Mucosa of descending colon (tissue), 3 donors: ENCODE measurements around the gene CCL27. TPM values are rescaled to one million over a fixed set of nuclear protein-coding genes. Genes with fewer than 3 reads are reported as not detected.

Experiments used
- ATAC-seq: fragments of 200-7000 bp; cut with Tn5 transposase; one replicate; pipeline ENCODE4 v1.9.1; 2020; ENCODE audit warnings: mild to moderate bottlenecking, moderate library complexity
- DNase-seq, 3 donors: peaks; one replicate each; pipeline ENCODE4 v3.0.0-alpha.2; 2020
- H3K36me3 ChIP-seq: fragments of 200-600 bp; one replicate; pipeline ENCODE4 v1.8.0; 2021; ENCODE audit warnings: low read depth, mild to moderate bottlenecking
- H3K4me1 ChIP-seq: fragments of 200-600 bp; one replicate; pipeline ENCODE4 v1.8.0; 2021; ENCODE audit warnings: low read depth, mild to moderate bottlenecking
- H3K4me3 ChIP-seq: fragments of 200-600 bp; one replicate; pipeline ENCODE4 v1.8.0; 2021; ENCODE audit warnings: mild to moderate bottlenecking
- H3K9me3 ChIP-seq: fragments of 200-600 bp; one replicate; pipeline ENCODE4 v1.8.0; 2021; ENCODE audit warnings: mild to moderate bottlenecking
- CTCF ChIP-seq: fragments of 200-600 bp; IDR thresholded peaks from one replicate; pipeline ENCODE4 v1.8.0; 2022; ENCODE audit warnings: antibody characterized with exemption, mild to moderate bottlenecking
- intact Hi-C, 2 donors: fragments of 100-400 bp; cut with DNase I in 1 of 2; cut with micrococcal nuclease in 1 of 2; formaldehyde crosslinking; loops; one replicate each; pipeline versions ENCODE4 v1.11.0 to v1.11.1; 2022; cut with DNase I, micrococcal nuclease
- total RNA-seq, 3 donors: library from RNA; stranded (reverse); fragmentation: NEBNext Ultra II Directional in 2 of 3; extraction: Animal tissue kit (Norgen Biotek cat#: 25700) in 2 of 3; gene quantifications; one replicate each; pipeline versions ENCODE4 v1.2.1 to v1.2.4, GENCODE V29; 2021 to 2023
- donor health status: DM: no; HTN: no; CAD: no; lungs with moderate emphysema.
- donor health status: DM: no; HTN: no; CAD: no.
- donor health status: DM: no; HTN: yes; CAD: no.

The CCL27 gene
- total RNA-seq, 3 donors from 2014 or later = not detected

GRCh38 chr9:34690983-34691935 is 28.8 kb upstream of the CCL27 start, which contains the start of gene CCL19:
Gene CCL19, minus strand, starts transcription at chr9:34691276. Its CDS starts 137 bp downstream, at chr9:34691139.
- DNase-seq = no peak
- intact Hi-C loops = no loop called here

DNA sequence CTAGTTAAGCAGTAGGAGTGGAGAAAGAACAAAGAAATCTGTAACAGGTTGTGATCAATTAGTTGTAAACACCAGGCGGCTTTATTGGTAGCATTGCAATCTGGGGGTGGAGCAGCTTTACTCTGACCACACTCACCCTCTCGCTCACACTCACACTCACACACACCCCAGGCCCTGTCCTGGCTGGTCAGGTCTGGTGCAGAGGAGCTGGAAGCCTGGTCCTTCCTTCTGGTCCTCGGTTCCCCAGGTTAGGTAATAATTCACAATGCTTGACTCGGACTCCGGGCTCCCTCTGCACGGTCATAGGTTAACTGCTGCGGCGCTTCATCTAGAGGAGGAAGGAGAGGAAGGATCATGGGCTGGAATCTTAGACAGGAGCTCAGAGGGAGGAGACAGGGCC is 27.1 kb upstream of the CCL27 start:
- DNase-seq = no peak
- H3K4me1 ChIP-seq = no peaks in the 10 kb centered on the region
- no peak for TF ChIP-seq CTCF
- ATAC-seq = peak; percentile 62
- H3K9me3 ChIP-seq = no peaks in the 10 kb centered on the region
- intact Hi-C loops = no loop called here
- H3K4me3 ChIP-seq = no peak overlapping the region
- H3K36me3 ChIP-seq = no peaks in the 10 kb centered on the region

More at GRCh38 chr9:34690983-34691935, 28.8 kb upstream of the CCL27 start, which contains the start of gene CCL19:
- Histone ChIP-seq H3K36me3 (no peaks in the 10 kb centered on the region), H3K4me3 (no peak within 1 kb of the TSS), H3K9me3 (no peaks in the 10 kb centered on the region), H3K4me1 (no peaks in the 10 kb centered on the region)
- no peak for ATAC-seq
- no peak for TF ChIP-seq CTCF

DNA sequence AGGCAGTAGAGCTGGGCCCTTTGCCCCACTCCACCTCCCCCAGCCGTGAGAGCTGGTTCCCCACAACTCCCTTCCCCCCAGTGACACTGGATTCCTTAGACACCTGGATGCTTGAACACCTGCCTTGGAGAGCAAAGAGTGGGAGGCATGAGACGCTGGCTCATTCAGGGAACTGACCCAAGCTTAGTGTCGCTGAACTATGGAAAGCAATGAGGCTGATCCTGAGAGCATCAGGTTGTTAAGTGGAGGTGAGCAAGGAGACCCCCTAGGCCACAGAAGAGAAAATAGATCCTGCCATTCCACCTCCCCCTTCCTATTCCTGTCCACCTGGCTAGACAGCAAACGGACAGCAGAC is 26.6 kb upstream of the CCL27 start:
- DNase-seq (no peak), ATAC-seq (no peak)
- no peak for TF ChIP-seq CTCF
- intact Hi-C loops = no loop called here
- Histone ChIP-seq H3K9me3 (no peaks in the 10 kb centered on the region), H3K4me1 (no peaks in the 10 kb centered on the region), H3K36me3 (no peaks in the 10 kb centered on the region), H3K4me3 (no peak overlapping the region)

DNA sequence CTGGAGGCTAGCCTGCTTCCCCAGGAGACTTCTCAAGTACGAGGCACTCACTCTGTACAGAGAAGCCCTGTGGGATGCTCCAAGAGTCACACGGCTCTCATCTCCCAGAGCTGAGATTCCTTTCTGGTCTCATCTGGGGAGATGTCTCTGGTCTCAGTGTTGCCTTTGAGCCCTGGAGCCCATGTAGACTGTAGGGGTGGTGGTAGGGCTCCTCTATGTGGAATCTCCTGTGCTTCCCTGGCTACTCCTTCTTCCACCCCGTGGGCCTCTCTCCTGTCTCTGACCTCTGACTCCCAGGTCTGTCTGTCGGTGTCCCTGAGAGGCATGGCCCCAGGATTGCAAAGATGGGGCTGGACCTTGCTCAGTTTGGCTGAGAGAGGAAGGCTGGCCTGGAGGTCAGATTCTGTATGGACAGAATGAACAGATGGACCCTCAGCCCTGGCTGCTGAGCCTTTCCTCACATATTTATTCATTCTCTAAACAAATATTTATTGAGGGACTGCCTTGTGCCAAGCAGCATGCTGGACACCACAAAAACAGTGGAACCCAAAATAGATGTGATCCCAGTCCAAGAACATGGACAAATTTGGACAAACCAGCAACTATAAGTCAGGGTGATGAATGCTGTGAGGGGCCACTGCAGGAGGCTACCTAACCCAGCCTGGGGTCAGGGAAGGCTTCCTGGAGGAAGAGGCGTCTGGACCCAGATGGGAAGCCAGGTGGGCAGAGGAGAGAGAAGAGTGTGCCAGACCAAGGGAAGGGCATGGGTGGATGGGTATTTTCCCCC is 26.1 kb upstream of the CCL27 start:
- no peak overlapping the region for H3K4me3 ChIP-seq
- intact Hi-C loops = no loop called here
- H3K36me3 ChIP-seq = no peaks in the 10 kb centered on the region
- ATAC-seq (no peak), DNase-seq (no peak)
- H3K4me1 ChIP-seq = no peaks in the 10 kb centered on the region
- TF ChIP-seq CTCF = no peak
- H3K9me3 ChIP-seq = no peaks in the 10 kb centered on the region

DNA sequence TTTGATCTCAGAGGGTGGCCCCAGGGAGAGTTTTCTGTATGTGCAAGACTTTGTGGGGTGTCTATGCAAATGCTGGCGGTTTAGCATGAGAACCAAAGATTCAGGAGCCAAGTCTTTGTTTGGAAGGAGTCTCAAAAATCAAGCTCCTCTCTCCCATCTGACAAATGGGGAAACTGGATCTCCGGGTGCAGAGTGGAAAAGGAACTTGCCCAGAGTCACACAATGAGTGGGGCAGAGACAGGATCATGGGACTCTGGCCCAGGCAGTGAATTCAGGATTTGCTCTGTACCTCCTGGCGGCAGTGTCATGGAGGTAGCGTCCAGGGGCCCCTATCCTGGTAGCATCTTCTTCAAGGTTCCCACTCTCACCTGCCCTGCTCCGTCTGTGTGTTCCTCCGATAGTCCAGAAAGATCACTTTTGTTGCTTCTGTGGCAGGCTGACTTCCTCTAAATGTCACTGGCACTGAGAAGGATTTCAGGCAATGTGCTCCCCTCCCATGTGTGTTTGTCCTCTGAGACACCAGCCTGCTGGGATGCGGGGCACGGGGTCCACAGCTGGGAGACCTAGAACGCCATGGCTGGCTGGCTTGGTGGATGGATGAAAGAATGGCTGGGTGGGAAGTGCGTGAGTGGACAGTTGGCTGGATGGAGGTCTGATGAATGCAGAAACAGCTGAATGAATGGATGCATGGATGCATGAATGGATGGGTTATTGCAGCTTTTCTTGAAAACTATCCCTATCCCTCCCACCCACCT is 25.0 kb upstream of the CCL27 start:
- no peaks in the 10 kb centered on the region for H3K36me3 ChIP-seq
- H3K4me3 ChIP-seq = no peak overlapping the region
- TF ChIP-seq CTCF = no peak
- no peak for ATAC-seq
- no peak for DNase-seq
- no peaks in the 10 kb centered on the region for H3K4me1 ChIP-seq
- intact Hi-C loops = no loop called here
- no peaks in the 10 kb centered on the region for H3K9me3 ChIP-seq
